Lung (tissue), 12 donors: Measurements from ENCODE around the gene TENT4A. TPM values are rescaled to one million over a fixed set of nuclear protein-coding genes. Genes with fewer than 3 reads are reported as not detected.

Experiments
- ATAC-seq: fragments of 200-7000 bp; cut with Tn5 transposase; one replicate; pipeline ENCODE4 v1.9.1; 2020; ENCODE audit warnings: moderate number of reproducible peaks; ENCODE audit not compliant: insufficient read depth, low FRiP score
- DNase-seq, 3 donors: peaks; one replicate each; pipeline ENCODE4 v3.0.0-alpha.2; 2013 to 2017
- H3K27ac ChIP-seq, 2 donors: one replicate each; pipeline ENCODE4 v1.5.1; 2013; ENCODE audit warnings: mild to moderate bottlenecking in 2 of 2, moderate library complexity in 2 of 2, control low read depth in 1 of 2, inconsistent platforms in 1 of 2, low read depth in 1 of 2, low read length in 1 of 2
- H3K27me3 ChIP-seq, 3 donors: one replicate each; pipeline ENCODE4 v1.5.1; 2013; ENCODE audit warnings: low read length in 2 of 3; ENCODE audit not compliant: control insufficient read depth in 3 of 3, insufficient read depth in 3 of 3
- H3K36me3 ChIP-seq, 4 donors: one replicate each; pipeline ENCODE4 v1.5.1; 2013; ENCODE audit warnings: low read length in 4 of 4, mild to moderate bottlenecking in 1 of 4, moderate library complexity in 1 of 4; ENCODE audit not compliant: control insufficient read depth in 4 of 4, insufficient read depth in 4 of 4
- H3K4me1 ChIP-seq, 5 donors: one replicate each; pipeline ENCODE4 v1.5.1; 2013; ENCODE audit warnings: low read length in 5 of 5, mild to moderate bottlenecking in 2 of 5, moderate library complexity in 1 of 5; ENCODE audit not compliant: control insufficient read depth in 5 of 5, insufficient read depth in 5 of 5
- H3K4me3 ChIP-seq: one replicate; pipeline ENCODE4 v1.5.1; 2013; ENCODE audit warnings: mild to moderate bottlenecking, control low read depth, moderate library complexity
- H3K9ac ChIP-seq, 2 donors: one replicate each; pipeline ENCODE4 v1.5.1; 2013; ENCODE audit warnings: low read length in 2 of 2, control low read depth in 1 of 2; ENCODE audit not compliant: insufficient read depth in 1 of 2
- H3K9me3 ChIP-seq, 4 donors: one replicate each; pipeline ENCODE4 v1.5.1; 2013; ENCODE audit warnings: low read length in 3 of 4, mild to moderate bottlenecking in 1 of 4, moderate library complexity in 1 of 4; ENCODE audit not compliant: control insufficient read depth in 4 of 4, insufficient read depth in 3 of 4
- WGBS, 2 donors: extraction: QIAGEN DNeasy Blood & Tissue Kit; methylation state at CpG; one replicate each; pipeline ENCODE4 v1.1.7; 2013; 5-methylcytosine and 5-hydroxymethylcytosine counted together
- polyA plus RNA-seq, 2 donors: library from polyadenylated mRNA; stranded (reverse); fragments of 200-250 nt; gene quantifications; one replicate each; pipeline ENCODE4 v1.2.1, GENCODE V29; 2013
- total RNA-seq, 2 donors: library from RNA; depleted of rRNA in 1 of 2; stranded (reverse); fragments of >200 nt in 1 of 2; gene quantifications; one replicate each; pipeline ENCODE4 v1.2.1, GENCODE V29; 2014 to 2021
- TF ChIP-seq, protein P1 (sequence below): IDR thresholded peaks from 2 replicates; pipeline ENCODE4 v1.5.1; 2012; ENCODE audit warnings: mild to moderate bottlenecking; ENCODE audit errors: control extremely low read depth, extremely low read depth
- donor health status: control.
- donor health status: control.
- donor health status: Bipolar disorder and iron deficiency.
- donor health status: healthy.
- donor health status: DM: yes; HTN: yes; CAD: no.

The TENT4A gene
- total and polyA plus RNA-seq, 4 donors, result 9.4 to 46.9 (median 17.3) TPM

DNA sequence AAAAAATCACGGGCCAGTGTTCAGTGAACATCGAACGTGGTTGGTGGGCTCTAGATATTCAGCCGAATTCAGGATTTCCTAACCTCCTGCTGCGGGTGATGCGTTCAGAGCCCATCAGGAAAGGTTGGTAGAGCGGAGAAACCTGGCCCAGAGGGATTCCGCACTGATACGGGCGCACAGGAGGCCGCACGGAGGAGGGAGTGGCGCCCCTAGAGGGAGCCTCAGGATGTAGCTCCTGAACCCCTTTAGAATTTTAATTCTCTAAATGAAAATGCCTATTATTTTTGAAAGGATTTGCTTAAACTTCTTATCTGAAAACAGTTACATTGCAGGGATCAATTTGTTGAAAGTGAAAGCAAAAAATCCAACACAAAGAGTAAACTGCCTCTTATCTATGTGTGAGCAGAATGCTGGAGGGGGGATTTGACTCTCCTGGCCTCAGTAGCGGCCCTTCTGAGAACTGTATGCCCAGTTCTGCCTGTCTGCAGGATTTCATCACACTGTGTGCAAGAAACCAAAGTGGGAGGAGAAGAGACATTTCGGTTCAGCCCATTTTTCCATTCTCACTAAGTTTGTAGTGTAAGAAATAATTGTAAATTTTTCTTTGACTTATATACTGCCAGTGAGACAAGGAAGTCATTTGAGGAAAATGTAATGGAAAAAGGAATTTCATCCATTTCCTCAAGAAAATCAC lies 75.9 kb downstream of the TENT4A start:
- WGBS, 2 donors, result 81 to 83% methylated on average over 15 of the region's 15 CpGs
- ATAC-seq (no peak), DNase-seq (peak in 2 of 3 donors; percentile 27 to 49)
- Histone ChIP-seq H3K9ac (no peak overlapping the region), H3K27ac (no peak overlapping the region), H3K36me3 (no peaks in the 10 kb centered on the region), H3K27me3 (peaks cover 0 to 3% (median 2%) of the 10 kb centered on the region in 3 donors), H3K9me3 (peaks cover 0 to 2% (median 0%) of the 10 kb centered on the region in 4 donors), H3K4me3 (no peak overlapping the region), H3K4me1 (peaks cover 0 to 2% (median 0%) of the 10 kb centered on the region in 5 donors)
- TF ChIP-seq, protein P1, sequence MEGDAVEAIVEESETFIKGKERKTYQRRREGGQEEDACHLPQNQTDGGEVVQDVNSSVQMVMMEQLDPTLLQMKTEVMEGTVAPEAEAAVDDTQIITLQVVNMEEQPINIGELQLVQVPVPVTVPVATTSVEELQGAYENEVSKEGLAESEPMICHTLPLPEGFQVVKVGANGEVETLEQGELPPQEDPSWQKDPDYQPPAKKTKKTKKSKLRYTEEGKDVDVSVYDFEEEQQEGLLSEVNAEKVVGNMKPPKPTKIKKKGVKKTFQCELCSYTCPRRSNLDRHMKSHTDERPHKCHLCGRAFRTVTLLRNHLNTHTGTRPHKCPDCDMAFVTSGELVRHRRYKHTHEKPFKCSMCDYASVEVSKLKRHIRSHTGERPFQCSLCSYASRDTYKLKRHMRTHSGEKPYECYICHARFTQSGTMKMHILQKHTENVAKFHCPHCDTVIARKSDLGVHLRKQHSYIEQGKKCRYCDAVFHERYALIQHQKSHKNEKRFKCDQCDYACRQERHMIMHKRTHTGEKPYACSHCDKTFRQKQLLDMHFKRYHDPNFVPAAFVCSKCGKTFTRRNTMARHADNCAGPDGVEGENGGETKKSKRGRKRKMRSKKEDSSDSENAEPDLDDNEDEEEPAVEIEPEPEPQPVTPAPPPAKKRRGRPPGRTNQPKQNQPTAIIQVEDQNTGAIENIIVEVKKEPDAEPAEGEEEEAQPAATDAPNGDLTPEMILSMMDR, result no peak

DNA sequence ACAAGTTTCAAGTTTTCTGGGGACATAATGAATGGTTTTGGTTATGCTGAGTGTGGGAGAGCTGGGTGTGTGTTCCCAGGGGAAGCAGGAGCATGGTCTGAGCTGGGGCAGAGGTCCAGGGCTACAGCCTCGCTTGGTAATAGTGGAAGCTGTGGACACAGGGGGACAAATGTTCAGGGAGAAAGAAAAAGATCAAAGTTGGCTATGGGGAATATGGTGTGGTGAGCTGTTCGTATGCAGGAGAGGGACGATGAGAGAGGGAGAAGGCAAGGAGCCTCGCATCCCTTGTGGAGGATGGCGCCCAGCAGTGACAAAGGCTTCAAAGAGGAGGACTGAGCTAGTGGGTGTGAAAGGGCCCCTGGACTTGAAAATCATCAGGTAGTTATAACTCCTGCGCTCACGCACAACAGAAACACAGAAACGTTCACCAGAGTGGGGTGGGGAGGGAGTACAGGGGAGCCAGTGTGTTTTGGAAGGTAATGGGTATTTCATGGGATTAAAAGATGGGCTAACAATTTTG lies 77.2 kb downstream of the TENT4A start:
- ATAC-seq (no peak), DNase-seq (no peak)
- H3K36me3 ChIP-seq, result no peaks in the 10 kb centered on the region
- H3K4me3 ChIP-seq, result no peak overlapping the region
- no peak overlapping the region for H3K27ac ChIP-seq
- H3K4me1 ChIP-seq, result peaks cover 0 to 2% (median 0%) of the 10 kb centered on the region in 5 donors
- TF ChIP-seq, protein P1, result no peak
- WGBS, 2 donors, result 90 to 92% methylated on average over 8 of the region's 8 CpGs
- H3K27me3 ChIP-seq, result peaks cover 0 to 3% (median 2%) of the 10 kb centered on the region in 3 donors
- no peaks in the 10 kb centered on the region for H3K9me3 ChIP-seq
- no peak overlapping the region for H3K9ac ChIP-seq

DNA sequence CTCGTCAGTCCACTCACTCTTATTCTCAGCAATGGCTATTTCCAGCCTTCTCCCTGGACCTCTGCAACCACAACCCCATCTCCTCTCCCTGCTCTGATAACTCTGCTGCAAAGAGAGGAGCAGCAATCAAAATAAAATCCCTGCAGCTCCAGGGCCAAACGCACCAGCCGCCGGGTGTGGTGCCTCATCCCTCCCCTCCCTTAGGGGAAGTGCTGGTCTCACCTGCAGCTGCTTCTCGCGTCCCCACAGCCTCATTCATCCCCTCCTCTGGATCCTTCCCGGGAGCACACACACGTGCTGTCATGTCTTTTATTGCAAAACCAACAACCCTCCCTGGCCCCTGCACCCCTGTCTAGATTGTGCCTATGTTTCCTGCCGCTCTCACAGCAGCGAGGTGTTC lies 77.8 kb downstream of the TENT4A start:
- ATAC-seq (no peak), DNase-seq (no peak)
- Histone ChIP-seq H3K36me3 (no peaks in the 10 kb centered on the region), H3K27me3 (peaks cover 0 to 3% (median 2%) of the 10 kb centered on the region in 3 donors), H3K27ac (no peak overlapping the region), H3K4me1 (peaks cover 0 to 2% (median 0%) of the 10 kb centered on the region in 5 donors), H3K9me3 (no peaks in the 10 kb centered on the region), H3K9ac (no peak overlapping the region), H3K4me3 (no peak overlapping the region)
- WGBS, 2 donors, result 54 to 55% methylated on average over 10 of the region's 10 CpGs
- TF ChIP-seq, protein P1, result no peak
